ENCODE data around the gene SUPT5H.
A peak's percentile ranks its signal among the peaks of the same experiment; 100 is the strongest.

The SUPT5H gene

DNA sequence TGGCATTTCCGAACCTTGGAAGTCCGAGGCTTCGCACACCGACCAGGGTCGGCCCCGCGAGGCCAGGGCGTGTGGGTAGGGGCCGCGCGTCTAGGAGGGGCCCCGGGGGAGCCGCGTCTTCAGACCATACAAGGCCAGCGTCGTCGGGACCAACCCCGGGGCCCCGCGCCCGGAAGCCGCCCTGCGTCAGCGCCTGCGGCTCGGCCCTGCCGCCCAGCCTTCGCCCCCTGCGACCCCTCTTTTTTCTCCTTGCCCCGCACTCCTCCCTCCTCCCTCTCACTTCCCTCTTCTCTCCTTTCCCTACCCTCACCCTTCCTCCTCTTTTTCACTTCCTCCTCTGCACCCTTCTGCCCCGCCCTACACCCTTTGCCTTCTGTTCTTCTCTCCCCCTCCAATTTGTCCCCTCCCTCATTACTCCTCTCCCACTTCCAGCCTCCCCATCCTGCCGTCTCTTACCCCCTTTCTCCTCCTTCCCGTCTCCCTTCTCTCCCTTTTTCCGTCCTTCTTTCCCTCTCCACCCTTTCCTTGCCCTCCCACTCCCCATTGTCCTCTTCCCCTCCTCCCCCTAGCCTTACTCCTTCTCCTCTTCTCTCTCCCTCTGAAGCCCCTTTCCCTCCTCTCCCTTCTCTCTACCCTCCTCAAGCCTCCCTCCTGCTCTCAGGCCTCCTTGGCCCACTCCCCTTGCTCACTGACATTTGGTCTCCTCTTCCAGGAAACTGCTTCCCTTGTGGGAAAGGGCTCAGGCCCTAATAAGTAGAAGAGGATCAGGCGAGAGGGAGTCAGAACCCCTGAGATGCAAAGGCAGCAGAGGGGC is 35.2 kb upstream of the SUPT5H start:
- TF ChIP-seq, protein P1, sequence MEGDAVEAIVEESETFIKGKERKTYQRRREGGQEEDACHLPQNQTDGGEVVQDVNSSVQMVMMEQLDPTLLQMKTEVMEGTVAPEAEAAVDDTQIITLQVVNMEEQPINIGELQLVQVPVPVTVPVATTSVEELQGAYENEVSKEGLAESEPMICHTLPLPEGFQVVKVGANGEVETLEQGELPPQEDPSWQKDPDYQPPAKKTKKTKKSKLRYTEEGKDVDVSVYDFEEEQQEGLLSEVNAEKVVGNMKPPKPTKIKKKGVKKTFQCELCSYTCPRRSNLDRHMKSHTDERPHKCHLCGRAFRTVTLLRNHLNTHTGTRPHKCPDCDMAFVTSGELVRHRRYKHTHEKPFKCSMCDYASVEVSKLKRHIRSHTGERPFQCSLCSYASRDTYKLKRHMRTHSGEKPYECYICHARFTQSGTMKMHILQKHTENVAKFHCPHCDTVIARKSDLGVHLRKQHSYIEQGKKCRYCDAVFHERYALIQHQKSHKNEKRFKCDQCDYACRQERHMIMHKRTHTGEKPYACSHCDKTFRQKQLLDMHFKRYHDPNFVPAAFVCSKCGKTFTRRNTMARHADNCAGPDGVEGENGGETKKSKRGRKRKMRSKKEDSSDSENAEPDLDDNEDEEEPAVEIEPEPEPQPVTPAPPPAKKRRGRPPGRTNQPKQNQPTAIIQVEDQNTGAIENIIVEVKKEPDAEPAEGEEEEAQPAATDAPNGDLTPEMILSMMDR (IDR thresholded peaks at IDR 0.05; ENCODE audit: low read depth, low read length): no peak
- in situ Hi-C loops (cut with HindIII; ENCODE audit: low sequenced_read_pairs): no loop called here
- peak overlapping the region; percentile 98 for H3K4me3 ChIP-seq (ENCODE audit: low read depth, low read length)
- DNase-seq (ENCODE audit: low read depth, low spot score): peak; percentile 83

DNA sequence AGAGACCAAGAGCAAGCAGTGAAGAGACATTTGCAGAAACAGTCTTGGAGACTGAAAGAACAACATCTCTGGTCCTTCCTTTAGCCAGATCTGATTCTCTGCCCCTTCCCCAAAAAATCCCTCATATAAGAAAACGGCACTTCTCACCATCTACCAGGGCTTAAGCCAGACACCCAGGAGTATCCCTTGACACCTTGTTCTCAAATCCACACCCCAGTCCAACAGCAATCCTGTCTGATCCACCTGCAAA is 34.6 kb upstream of the SUPT5H start:
- in situ Hi-C loops (cut with HindIII; ENCODE audit: low sequenced_read_pairs): no loop called here
- DNase-seq (ENCODE audit: low read depth, low spot score): no peak
- H3K4me3 ChIP-seq (ENCODE audit: low read depth, low read length): no peak overlapping the region
- TF ChIP-seq, protein P1 (IDR thresholded peaks at IDR 0.05; ENCODE audit: low read depth, low read length): no peak

DNA sequence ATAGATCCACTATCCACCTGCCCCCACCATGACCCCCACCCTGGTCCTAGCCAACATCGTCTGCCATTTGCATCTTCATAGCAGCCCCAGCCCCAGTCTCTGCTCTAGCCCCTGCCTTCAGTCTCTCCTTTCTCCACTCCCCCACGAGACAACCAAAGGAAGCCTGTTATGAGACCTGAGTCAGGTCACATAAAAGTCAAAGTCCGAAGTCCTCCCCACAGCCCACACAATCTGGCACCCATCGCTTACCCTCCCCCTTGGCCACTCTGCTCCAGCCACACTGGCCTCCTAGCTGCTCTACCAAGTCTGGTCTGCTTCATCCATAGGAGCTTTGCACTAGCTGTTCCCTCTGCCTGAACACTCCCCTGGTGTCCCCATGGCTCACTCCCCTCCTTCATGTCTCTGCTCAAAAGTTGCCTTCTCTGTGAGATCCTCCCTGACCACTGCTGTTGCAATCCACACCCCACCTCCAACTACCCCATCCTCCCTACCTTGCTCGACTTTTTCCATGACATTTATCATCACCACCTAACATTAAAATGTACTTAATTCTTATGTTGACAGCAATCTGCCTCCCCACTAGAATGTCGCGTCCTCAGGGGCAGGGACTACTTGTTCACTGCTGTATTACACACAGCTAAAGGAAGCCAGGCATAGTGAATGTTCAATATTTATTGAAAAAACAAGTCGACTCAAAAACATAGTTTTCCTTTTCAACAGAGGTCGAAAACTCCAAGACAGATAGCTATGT is 34.1 kb upstream of the SUPT5H start:
- H3K4me3 ChIP-seq (ENCODE audit: low read depth, low read length): no peak overlapping the region
- peak; percentile 65 for DNase-seq (ENCODE audit: low read depth, low spot score)
- in situ Hi-C loops (cut with HindIII; ENCODE audit: low sequenced_read_pairs): no loop called here
- TF ChIP-seq, protein P1 (IDR thresholded peaks at IDR 0.05; ENCODE audit: low read depth, low read length): no peak

DNA sequence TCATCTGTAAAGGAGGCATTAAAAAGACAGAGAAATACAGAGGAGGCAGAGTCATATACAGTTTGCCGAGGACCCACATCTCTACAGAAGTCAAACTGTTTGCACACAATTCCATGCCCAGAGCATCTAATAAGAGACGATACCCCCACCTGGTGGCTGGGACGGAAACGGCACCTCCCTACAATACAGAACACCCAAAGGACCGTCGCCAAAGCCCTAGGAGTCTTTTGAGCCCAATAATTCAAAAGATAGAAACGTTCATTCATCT is 33.6 kb upstream of the SUPT5H start:
- peak; percentile 95 for DNase-seq (ENCODE audit: low read depth, low spot score)
- in situ Hi-C loops (cut with HindIII; ENCODE audit: low sequenced_read_pairs): no loop called here

DNA sequence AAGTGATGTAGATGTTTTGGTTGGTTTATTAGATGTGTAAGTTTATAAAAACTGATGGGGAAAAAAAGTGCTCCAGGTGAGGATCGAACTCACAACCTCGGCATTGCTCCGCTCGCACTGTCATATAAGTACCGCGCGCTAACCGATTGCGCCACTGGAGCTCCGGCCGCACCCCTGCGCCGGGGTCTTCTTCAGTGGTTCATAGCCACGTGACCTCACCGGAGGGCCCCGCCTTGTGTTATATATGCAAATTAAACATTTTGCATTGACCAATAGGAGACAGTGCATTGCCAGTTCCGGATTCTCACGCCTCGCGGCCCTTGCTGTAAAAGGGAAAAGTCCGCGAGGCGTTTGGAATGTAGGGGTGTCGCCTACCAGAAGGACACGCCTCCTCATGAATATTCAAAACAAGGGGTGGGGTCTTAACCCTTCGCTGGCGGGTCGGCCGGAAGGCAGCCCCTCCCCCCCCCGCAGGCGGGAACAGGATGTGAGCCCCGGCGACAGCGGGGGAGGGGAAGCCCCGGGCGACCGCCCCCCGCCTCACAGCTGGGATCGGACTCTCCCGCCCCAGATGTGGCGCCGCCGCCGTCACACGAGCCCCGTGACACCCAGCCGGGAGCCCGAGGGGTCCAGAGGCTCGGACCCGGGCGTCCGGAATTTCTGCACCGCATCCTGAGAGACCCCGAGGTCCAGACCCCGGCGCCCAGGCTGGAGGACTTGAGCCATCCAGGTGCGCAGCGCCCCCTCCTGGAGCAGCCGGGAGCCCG is 33.1 kb upstream of the SUPT5H start, which contains the start of gene PLEKHG2:
TSS of gene PLEKHG2 (plus strand) at position 570 of the 767 bp plus-strand sequence. CDS start 1,418 bp downstream, outside the sequence.
- in situ Hi-C loops (cut with HindIII; ENCODE audit: low sequenced_read_pairs): no loop called here
- DNase-seq (ENCODE audit: low read depth, low spot score): peak; percentile 100
- H3K4me3 ChIP-seq (ENCODE audit: low read depth, low read length): peak within 1 kb of the TSS; percentile 97
- TF ChIP-seq, protein P1 (IDR thresholded peaks at IDR 0.05; ENCODE audit: low read depth, low read length): peak; percentile 82

More for the DNA sequence above, 33.6 kb upstream of the SUPT5H start:
- TF ChIP-seq, protein P1 (IDR thresholded peaks at IDR 0.05; ENCODE audit: low read depth, low read length): peak; percentile 90
- peak overlapping the region; percentile 97 for H3K4me3 ChIP-seq (ENCODE audit: low read depth, low read length)

DNA sequence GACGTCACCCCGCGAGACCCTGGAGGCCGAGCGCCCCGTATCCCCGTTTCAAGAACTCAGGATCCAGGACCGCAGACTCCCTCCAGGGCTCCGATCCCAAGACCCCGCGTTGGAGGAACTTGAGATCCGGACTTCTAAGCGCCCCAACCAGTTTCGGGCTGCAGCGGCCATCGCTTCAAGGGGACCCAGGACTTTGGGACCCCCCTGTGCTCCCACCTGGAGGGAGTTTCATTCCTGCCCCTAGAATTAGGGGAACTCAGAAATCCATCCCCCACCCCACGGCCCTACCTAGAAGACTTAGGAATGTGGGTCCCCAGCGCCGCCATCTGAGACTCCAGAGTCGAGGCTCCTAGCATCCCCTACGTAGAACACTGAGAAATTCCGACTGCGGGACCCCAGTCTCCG is 32.5 kb upstream of the SUPT5H start:
- in situ Hi-C loops (cut with HindIII; ENCODE audit: low sequenced_read_pairs): no loop called here

More for the DNA sequence above, 32.5 kb upstream of the SUPT5H start:
- TF ChIP-seq, protein P1 (IDR thresholded peaks at IDR 0.05; ENCODE audit: low read depth, low read length): no peak
- H3K4me3 ChIP-seq (ENCODE audit: low read depth, low read length): peak overlapping the region; percentile 97
- no peak for DNase-seq (ENCODE audit: low read depth, low spot score)

All from astrocyte of the spinal cord (primary cell).